ENCODE data around the gene PDZRN3. TPM values are rescaled to one million over a fixed set of nuclear protein-coding genes. Genes with fewer than 3 reads are reported as not detected.

Gene PDZRN3
- total RNA-seq, 1 donor: 76.8 TPM

DNA sequence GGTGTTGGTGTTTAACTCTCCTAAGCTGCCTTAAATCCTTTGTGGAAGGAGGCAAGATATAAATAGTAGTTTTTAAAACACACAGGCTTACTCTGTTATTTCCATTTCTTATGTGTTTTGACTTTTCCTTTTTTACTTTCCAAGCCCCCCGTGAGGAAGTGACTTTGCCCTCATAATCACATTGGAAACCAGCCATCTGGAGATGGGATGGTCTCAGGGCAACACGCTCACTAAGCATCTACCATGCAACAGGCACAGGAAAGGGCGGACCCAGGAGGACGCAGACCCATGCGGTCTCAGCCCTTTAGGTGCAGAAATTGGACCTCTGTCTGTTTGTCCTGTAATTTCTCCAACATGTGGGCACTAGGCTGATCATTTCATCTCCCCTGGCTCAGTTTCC, 115.7 kb downstream of the PDZRN3 start:
- TF ChIP-seq, protein P1, sequence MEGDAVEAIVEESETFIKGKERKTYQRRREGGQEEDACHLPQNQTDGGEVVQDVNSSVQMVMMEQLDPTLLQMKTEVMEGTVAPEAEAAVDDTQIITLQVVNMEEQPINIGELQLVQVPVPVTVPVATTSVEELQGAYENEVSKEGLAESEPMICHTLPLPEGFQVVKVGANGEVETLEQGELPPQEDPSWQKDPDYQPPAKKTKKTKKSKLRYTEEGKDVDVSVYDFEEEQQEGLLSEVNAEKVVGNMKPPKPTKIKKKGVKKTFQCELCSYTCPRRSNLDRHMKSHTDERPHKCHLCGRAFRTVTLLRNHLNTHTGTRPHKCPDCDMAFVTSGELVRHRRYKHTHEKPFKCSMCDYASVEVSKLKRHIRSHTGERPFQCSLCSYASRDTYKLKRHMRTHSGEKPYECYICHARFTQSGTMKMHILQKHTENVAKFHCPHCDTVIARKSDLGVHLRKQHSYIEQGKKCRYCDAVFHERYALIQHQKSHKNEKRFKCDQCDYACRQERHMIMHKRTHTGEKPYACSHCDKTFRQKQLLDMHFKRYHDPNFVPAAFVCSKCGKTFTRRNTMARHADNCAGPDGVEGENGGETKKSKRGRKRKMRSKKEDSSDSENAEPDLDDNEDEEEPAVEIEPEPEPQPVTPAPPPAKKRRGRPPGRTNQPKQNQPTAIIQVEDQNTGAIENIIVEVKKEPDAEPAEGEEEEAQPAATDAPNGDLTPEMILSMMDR (IDR thresholded peaks at IDR 0.05; ENCODE audit: insufficient read depth, low read length): no peak
- no peak overlapping the region for H3K4me3 ChIP-seq (ENCODE audit: low read depth, low read length)
- no peak for DNase-seq (ENCODE audit: low read depth)

DNA sequence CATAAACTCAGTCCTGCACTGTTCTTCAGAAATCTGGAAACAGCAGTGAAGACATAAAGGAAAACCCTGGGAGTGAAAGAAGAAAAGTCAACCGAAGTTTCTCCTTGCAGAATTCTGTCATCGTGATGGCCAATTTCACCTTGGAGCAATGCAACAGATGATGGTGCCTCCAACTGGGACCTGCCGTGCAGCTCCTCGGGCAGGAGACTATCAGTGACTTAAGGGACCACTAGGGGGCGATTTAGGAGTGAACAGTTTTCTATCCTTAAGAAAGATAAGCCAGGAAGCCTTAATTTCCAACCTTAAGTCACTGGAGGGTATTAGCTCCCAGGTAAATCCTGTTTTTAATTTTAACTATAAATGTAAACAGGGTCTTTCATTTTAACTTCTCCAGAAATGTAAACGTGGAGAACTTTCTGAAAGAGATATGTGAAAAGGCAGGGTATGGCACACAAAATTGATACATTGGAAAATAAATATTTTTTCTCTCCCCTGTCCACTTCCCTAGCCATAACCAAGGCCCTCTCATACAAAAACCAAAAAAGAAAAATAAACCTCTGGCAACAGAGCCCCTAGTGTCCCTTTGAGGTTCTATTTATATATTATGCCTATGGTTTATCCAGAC, 116.3 kb downstream of the PDZRN3 start:
- H3K4me3 ChIP-seq (ENCODE audit: low read depth, low read length): no peak overlapping the region
- TF ChIP-seq, protein P1 (IDR thresholded peaks at IDR 0.05; ENCODE audit: insufficient read depth, low read length): peak; percentile 80
- peak; percentile 81 for DNase-seq (ENCODE audit: low read depth)

DNA sequence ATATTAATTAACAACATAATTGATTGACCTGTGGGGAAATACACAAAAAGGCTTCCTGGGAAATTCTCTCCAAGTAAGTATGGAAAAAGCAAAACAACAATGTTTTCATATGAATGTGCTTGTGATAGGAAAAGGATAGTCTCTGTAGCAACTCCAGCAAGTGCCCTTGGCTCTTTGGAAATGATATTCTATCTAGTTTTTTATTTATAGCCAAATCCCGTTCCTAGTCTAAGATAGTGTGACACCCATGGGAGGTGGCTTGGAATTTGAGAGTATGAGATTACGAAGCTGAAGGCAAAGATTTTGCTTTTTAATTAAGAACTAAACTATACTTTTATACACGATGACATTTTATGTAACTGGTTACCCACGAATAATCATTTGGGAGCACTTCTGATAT, 119.9 kb downstream of the PDZRN3 start:
- DNase-seq (ENCODE audit: low read depth): no peak
- TF ChIP-seq, protein P1 (IDR thresholded peaks at IDR 0.05; ENCODE audit: insufficient read depth, low read length): no peak
- no peak overlapping the region for H3K4me3 ChIP-seq (ENCODE audit: low read depth, low read length)

DNA sequence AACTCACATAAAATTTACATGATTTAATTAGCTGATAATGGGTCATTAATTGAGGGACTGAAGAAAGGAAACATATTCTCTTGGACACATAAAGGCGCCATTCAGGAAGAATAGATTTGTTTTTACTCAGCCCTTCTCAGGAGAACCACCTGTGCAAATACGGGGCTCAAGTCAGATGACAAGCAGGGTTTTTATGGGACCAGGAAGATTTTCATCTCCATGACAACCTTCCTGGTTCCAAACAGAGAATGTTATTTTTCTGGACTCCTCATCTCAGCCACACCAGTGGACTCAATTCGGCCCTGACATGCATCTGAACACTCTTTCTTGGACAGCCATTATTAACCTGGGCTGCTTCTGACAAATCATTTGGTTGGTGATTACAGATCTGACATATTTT, 120.5 kb downstream of the PDZRN3 start:
- TF ChIP-seq, protein P1 (IDR thresholded peaks at IDR 0.05; ENCODE audit: insufficient read depth, low read length): no peak
- no peak for DNase-seq (ENCODE audit: low read depth)
- H3K4me3 ChIP-seq (ENCODE audit: low read depth, low read length): no peak overlapping the region

DNA sequence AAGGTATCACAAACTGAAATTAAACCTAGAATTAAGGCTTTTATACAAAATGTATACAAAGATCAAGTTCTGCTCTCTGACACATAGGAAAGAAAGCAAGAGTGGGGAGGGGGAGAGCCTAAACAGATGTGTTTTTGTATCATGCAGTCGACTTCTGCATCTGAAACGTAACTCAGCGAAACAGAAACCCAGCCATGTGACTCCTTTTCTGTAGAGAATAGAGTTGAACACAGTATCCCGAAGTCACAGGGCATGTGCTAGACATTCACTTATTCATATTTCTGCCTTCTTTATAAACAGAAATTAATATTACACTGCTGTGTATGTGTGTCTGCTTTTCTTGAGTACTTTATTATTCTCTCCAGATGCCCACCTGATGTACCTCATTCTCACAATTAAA, 121.0 kb downstream of the PDZRN3 start:
- TF ChIP-seq, protein P1 (IDR thresholded peaks at IDR 0.05; ENCODE audit: insufficient read depth, low read length): no peak
- no peak overlapping the region for H3K4me3 ChIP-seq (ENCODE audit: low read depth, low read length)
- DNase-seq (ENCODE audit: low read depth): peak; percentile 43

DNA sequence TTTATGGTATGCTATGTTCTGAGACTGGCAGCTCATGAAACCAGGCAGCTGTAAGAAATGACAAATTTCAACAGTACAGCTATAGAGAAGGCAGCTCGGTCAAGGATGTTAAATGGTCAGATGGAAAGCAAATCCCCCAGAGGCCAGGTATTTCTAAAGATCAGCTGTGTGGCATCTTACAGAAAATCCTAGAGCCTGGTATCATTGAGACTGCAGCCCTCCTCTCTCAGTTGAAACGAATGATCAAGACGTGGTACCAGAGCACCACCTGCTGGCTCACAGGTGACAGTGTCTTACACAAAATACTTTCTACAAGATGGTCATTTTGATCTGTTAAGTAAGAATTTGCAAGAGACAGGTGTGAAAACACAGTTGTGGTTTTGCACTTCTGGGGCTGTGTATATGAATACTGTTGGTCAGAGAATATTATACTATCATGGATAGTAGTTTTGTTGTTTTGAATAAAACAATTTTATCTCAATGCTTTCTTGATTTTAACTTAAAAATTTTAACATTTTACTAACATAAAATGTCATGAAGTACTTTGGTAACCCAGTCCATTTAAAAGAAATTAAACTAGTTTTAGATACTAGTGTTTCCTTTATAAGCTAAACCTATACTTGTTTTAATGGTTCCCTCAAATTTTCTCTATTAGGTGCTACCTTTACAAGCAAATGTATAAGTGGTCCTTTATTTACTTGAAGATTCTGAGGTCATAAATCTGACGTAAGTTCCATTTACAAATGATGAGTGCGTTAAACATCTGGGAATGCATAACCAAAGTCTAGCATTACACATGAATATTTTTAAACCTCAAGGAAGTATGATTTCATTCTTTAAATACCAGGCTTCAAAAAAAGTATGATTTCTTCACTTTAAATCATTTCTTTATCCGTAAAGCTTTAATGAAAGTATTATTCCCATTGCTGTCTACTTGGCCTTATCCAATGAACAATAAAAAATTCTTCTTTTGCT, 121.8 kb downstream of the PDZRN3 start:
- no peak overlapping the region for H3K4me3 ChIP-seq (ENCODE audit: low read depth, low read length)
- TF ChIP-seq, protein P1 (IDR thresholded peaks at IDR 0.05; ENCODE audit: insufficient read depth, low read length): peak; percentile 81
- peak; percentile 94 for DNase-seq (ENCODE audit: low read depth)
